Caco-2 (cell line): ENCODE data around the gene EXOC6B. TPM values are rescaled to one million over a fixed set of nuclear protein-coding genes. Genes with fewer than 3 reads are reported as not detected.

ENCODE experiments used
- BruUV-seq: library from RNA; stranded (reverse); fragments of 400-500 nt; replicated peaks from 2 replicates; lab custom pipeline; 2021; lab: Mats Ljungman, UMichigan
- CTCF ChIA-PET: fragments of 300-600 bp; sonication (Branson Sonifier 250); formaldehyde crosslinking; loops from one replicate; lab custom pipeline; 2022; ENCODE audit warnings: antibody characterized with exemption; lab: Charles Lee
- POLR2A ChIA-PET: fragments of 300-600 bp; sonication (Branson Sonifier 250); formaldehyde crosslinking; loops from one replicate; lab custom pipeline; 2022; ENCODE audit warnings: antibody characterized with exemption; lab: Charles Lee
- DNase-seq, 2 experiments: peaks; one replicate each; pipeline versions ENCODE4 v3.0.0 to v3.0.0-alpha.2; 2020 to 2022
- H3K27me3 ChIP-seq: replicated peaks from 2 replicates; pipeline ENCODE4 v1.6.0; 2011; ENCODE audit warnings: low read length; ENCODE audit not compliant: control insufficient read depth, insufficient read depth
- H3K36me3 ChIP-seq: 2 replicates; pipeline ENCODE4 v1.5.1; 2011; ENCODE audit warnings: low read length; ENCODE audit not compliant: control insufficient read depth, insufficient read depth
- H3K4me1 ChIP-seq: fragments of 250-450 bp; sonication (Bioruptor Pico); 2 replicates; pipeline ENCODE4 v1.5.1; 2020; ENCODE audit warnings: mild to moderate bottlenecking
- H3K4me3 ChIP-seq: 2 replicates; pipeline ENCODE4 v1.5.1; 2011; ENCODE audit warnings: low read depth, mild to moderate bottlenecking, control low read depth, low read length
- H3K9me3 ChIP-seq: fragments of 250-450 bp; sonication (Bioruptor Pico); 2 replicates; pipeline ENCODE4 v1.5.1; 2020; ENCODE audit warnings: mild to moderate bottlenecking, moderate library complexity
- H3K27ac Mint-ChIP-seq: one replicate; pipeline ENCODE4 v1.8.0; 2022; ENCODE audit warnings: mixed read lengths; ENCODE audit not compliant: unreplicated experiment
- H3K27me3 Mint-ChIP-seq: one replicate; pipeline ENCODE4 v1.8.0; 2022; ENCODE audit warnings: mixed read lengths; ENCODE audit not compliant: insufficient read depth, unreplicated experiment
- H3K36me3 Mint-ChIP-seq: one replicate; pipeline ENCODE4 v1.8.0; 2022; ENCODE audit warnings: mild to moderate bottlenecking, mixed read lengths; ENCODE audit not compliant: insufficient read depth, unreplicated experiment
- H3K4me1 Mint-ChIP-seq: one replicate; pipeline ENCODE4 v1.8.0; 2022; ENCODE audit warnings: low read depth, mixed read lengths; ENCODE audit not compliant: unreplicated experiment
- H3K4me3 Mint-ChIP-seq: one replicate; pipeline ENCODE4 v1.8.0; 2022; ENCODE audit warnings: mild to moderate bottlenecking, moderate library complexity, mixed read lengths; ENCODE audit not compliant: unreplicated experiment
- H3K9me3 Mint-ChIP-seq: one replicate; pipeline ENCODE4 v1.8.0; 2022; ENCODE audit warnings: mixed read lengths; ENCODE audit not compliant: unreplicated experiment
- intact Hi-C: fragments of 100-400 bp; cut with micrococcal nuclease; formaldehyde crosslinking; loops from one replicate; pipeline ENCODE4 v1.10.0; 2022; ENCODE audit not compliant: unreplicated experiment
- total RNA-seq: library from RNA; stranded (reverse); gene quantifications from 2 replicates; pipeline ENCODE4 v1.2.3, GENCODE V29; 2022
- TF ChIP-seq, protein P1 (sequence below), 2 experiments: fragments of 200-600 bp in 1 of 2; IDR thresholded peaks; 1 replicate in 1 of 2; 2 replicates in 1 of 2; pipeline versions ENCODE4 v1.5.1 to v1.8.0; 2011 to 2022; ENCODE audit warnings: antibody characterized with exemption in 1 of 2, control low read depth in 1 of 2, inconsistent platforms in 1 of 2, low read depth in 1 of 2, low read length in 1 of 2, mild to moderate bottlenecking in 1 of 2, moderate library complexity in 1 of 2; ENCODE audit not compliant: insufficient read depth in 1 of 2, severe bottlenecking in 1 of 2, unreplicated experiment in 1 of 2

The EXOC6B gene
- total RNA-seq, 1 experiment from 2014 or later: 36.1 TPM

- intact Hi-C loops: no loop called here
- no peaks in the 10 kb centered on the region for H3K36me3 Mint-ChIP-seq
- no peak overlapping the region for H3K27ac Mint-ChIP-seq
These were observed 688.3 kb downstream of the EXOC6B start for GRCh38 chr2:72137498-72138010.

GRCh38 chr2:72136933-72137497 is 688.8 kb downstream of the EXOC6B start:
- Mint-ChIP-seq H3K9me3 (no peaks in the 10 kb centered on the region), H3K36me3 (no peaks in the 10 kb centered on the region), H3K27ac (no peak overlapping the region), H3K4me3 (no peak overlapping the region), H3K4me1 (peaks cover 7% of the 10 kb centered on the region), H3K27me3 (no peaks in the 10 kb centered on the region)
- TF ChIP-seq, protein P1, sequence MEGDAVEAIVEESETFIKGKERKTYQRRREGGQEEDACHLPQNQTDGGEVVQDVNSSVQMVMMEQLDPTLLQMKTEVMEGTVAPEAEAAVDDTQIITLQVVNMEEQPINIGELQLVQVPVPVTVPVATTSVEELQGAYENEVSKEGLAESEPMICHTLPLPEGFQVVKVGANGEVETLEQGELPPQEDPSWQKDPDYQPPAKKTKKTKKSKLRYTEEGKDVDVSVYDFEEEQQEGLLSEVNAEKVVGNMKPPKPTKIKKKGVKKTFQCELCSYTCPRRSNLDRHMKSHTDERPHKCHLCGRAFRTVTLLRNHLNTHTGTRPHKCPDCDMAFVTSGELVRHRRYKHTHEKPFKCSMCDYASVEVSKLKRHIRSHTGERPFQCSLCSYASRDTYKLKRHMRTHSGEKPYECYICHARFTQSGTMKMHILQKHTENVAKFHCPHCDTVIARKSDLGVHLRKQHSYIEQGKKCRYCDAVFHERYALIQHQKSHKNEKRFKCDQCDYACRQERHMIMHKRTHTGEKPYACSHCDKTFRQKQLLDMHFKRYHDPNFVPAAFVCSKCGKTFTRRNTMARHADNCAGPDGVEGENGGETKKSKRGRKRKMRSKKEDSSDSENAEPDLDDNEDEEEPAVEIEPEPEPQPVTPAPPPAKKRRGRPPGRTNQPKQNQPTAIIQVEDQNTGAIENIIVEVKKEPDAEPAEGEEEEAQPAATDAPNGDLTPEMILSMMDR (IDR thresholded peaks at IDR 0.05; ENCODE audit: insufficient read depth in 1 of 2, low read depth in 1 of 2, low read length in 1 of 2, severe bottlenecking in 1 of 2, unreplicated experiment in 1 of 2): no peak
- ChIA-PET POLR2A (no interaction called here), CTCF (no interaction called here)
- H3K27me3 ChIP-seq: no peaks in the 10 kb centered on the region
- intact Hi-C loops: no loop called here
- no peaks in the 10 kb centered on the region for H3K36me3 ChIP-seq
- H3K9me3 ChIP-seq: no peaks in the 10 kb centered on the region
- BruUV-seq: no TSS peak
- no peak overlapping the region for H3K4me3 ChIP-seq
- peak in 1 of 2 experiments; percentile 14 for DNase-seq
- H3K4me1 ChIP-seq: peaks cover 14% of the 10 kb centered on the region

More at GRCh38 chr2:72137498-72138010, 688.3 kb downstream of the EXOC6B start:
- no TSS peak for BruUV-seq
- H3K9me3 ChIP-seq: no peaks in the 10 kb centered on the region
- peaks cover 14% of the 10 kb centered on the region for H3K4me1 ChIP-seq
- Mint-ChIP-seq H3K27me3 (no peaks in the 10 kb centered on the region), H3K4me3 (no peak overlapping the region), H3K9me3 (no peaks in the 10 kb centered on the region), H3K4me1 (peaks cover 7% of the 10 kb centered on the region)
- no peaks in the 10 kb centered on the region for H3K27me3 ChIP-seq
- no peaks in the 10 kb centered on the region for H3K36me3 ChIP-seq
- TF ChIP-seq, protein P1 (IDR thresholded peaks at IDR 0.05; ENCODE audit: insufficient read depth in 1 of 2, low read depth in 1 of 2, low read length in 1 of 2, severe bottlenecking in 1 of 2, unreplicated experiment in 1 of 2): peak; percentile 94 to 96
- POLR2A ChIA-PET: no interaction called here
- CTCF ChIA-PET: no interaction called here
- no peak overlapping the region for H3K4me3 ChIP-seq
- DNase-seq: peak; percentile 59 to 82

DNA sequence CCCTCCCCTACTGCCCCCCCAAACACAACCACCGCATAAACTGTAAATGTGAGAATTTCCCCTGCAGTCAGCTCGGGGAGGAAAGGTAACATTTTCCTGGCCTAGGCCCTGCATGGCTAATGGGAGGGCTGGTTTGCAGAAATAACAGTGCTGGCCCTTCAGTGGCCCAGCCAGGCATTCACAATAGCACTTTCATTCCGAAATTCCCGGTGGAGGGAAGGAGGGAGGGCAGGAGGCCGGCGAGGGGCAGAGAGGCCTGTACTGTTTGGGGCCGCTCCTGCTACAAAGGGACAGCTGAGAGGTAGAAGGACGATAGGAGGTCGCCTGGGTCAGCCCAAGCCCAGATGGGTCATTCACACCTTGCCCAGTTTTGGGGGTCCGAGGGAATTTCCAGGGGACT is 689.5 kb downstream of the EXOC6B start:
- no peaks in the 10 kb centered on the region for H3K36me3 Mint-ChIP-seq
- H3K4me3 Mint-ChIP-seq: no peak overlapping the region
- TF ChIP-seq, protein P1 (IDR thresholded peaks at IDR 0.05; ENCODE audit: insufficient read depth in 1 of 2, low read depth in 1 of 2, low read length in 1 of 2, severe bottlenecking in 1 of 2, unreplicated experiment in 1 of 2): no peak
- Histone ChIP-seq H3K9me3 (no peaks in the 10 kb centered on the region), H3K36me3 (no peaks in the 10 kb centered on the region), H3K27me3 (no peaks in the 10 kb centered on the region), H3K4me1 (peaks cover 14% of the 10 kb centered on the region), H3K4me3 (no peak overlapping the region)
- no TSS peak for BruUV-seq
- no peaks in the 10 kb centered on the region for H3K9me3 Mint-ChIP-seq
- H3K4me1 Mint-ChIP-seq: peaks cover 7% of the 10 kb centered on the region
- CTCF ChIA-PET: no interaction called here
- no peaks in the 10 kb centered on the region for H3K27me3 Mint-ChIP-seq
- no peak for DNase-seq
- POLR2A ChIA-PET: no interaction called here
- intact Hi-C loops: no loop called here
- H3K27ac Mint-ChIP-seq: no peak overlapping the region
